GM10266 (cell line): ENCODE data around the gene ZNF579.

Experiments used
- DNase-seq: peaks from one replicate; pipeline ENCODE4 v3.0.0; 2012; ENCODE audit errors: extremely low spot score
- CTCF ChIP-seq: IDR thresholded peaks from 2 replicates; pipeline ENCODE4 v1.5.1; 2012; ENCODE audit warnings: mild to moderate bottlenecking, low read depth; ENCODE audit not compliant: control insufficient read depth, insufficient read depth; ENCODE audit errors: missing control alignments

Gene ZNF579

DNA sequence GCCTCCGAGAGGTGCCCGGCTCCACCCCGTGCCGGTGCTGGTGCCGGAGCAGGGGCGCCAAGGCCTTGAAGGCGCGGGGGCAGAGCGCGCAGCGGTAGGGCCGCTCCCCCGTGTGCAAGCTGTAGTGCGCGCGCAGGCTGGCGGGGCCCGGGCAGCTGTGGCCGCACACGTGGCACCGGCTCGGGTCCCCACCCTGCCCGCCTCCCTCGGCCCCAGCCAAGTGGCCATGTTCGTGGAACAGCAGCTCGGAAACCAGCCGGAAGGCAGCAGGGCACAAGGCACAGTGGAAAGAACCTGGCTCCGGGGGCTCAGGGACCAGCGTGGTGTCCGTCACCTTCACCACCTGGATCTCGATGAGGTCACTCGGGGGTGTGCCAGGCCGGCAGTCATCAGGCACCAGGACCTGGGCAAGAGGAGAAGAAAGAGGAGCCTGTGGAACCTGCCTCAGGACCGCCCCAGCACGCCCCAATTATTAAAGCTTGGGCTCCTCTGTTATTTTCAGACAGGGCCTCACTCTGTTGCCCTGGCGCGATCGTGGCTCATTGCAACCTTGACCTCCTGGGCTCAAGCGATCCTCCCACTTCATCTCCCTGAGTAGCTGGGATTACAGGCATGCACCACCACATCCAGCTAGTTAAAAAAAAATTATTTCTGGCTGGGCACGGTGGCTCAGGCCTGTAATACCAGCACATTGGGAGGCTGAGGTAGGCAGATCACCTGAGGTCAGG, 41.8 kb upstream of the ZNF579 start:
- TF ChIP-seq CTCF, result no peak
- peak; percentile 32 for DNase-seq

GRCh38 chr19:55621673-55622231, 41.1 kb upstream of the ZNF579 start:
- no peak for TF ChIP-seq CTCF
- DNase-seq, result no peak

GRCh38 chr19:55621205-55621672, 40.6 kb upstream of the ZNF579 start:
- no peak for TF ChIP-seq CTCF

DNA sequence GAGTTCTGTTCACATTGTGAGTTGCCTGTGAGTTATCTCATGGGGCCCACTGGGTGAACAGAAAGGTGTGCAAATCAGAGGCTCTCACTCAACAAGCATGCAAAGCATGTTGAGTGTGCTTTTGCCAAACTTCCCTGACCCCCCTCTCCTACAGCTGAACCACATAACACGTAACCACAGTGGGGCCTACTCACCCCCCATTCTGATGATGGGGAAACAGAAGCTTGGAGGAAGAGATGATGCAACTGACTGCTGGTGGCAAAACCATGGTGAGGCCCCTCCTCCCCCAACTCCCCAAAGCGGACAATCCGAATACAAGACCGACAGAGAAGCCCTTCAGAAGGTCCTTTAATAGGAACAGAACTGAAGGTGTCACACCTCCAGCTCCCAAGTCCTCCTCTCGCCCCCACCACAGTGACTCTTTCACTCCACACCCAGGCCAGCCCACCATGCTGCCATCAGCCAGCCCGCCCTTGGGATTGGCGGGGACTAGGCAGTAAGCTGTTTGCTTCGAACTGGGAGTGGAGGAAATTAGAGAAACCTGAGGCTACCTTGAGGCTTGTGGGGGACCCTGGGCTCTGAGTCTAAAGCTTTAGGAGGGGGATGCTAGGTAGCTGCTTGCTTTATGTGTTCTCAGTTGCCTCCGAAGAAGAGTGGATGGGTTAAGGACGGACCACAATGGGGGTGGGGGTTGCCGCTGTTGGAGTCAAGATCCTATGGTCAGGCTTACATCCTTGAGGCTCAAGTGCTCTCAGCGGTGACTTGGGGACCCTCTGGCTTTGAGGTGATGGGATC, 40.0 kb upstream of the ZNF579 start:
- no peak for TF ChIP-seq CTCF
- no peak for DNase-seq

More at GRCh38 chr19:55621205-55621672, 40.6 kb upstream of the ZNF579 start:
- DNase-seq, result no peak

DNA sequence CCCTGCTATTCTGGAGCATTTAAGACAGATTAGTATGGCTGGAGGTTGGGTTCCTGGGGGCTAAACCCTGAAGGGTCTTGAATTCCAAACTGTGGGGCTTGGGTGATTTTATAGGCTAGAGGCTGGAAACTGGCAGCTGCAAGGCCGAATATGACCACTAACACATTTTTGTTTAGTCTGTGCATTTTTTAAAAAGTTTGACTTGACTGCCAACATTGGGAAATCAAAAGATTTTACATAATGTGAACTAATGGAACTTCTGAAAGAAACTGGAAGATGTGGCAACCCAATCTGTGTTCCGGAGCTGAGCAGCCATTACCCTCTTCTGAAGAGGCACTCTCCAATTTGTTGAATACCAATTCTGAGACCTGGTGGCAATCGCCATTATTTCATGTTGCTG, 38.6 kb upstream of the ZNF579 start:
- no peak for DNase-seq
- no peak for TF ChIP-seq CTCF

DNA sequence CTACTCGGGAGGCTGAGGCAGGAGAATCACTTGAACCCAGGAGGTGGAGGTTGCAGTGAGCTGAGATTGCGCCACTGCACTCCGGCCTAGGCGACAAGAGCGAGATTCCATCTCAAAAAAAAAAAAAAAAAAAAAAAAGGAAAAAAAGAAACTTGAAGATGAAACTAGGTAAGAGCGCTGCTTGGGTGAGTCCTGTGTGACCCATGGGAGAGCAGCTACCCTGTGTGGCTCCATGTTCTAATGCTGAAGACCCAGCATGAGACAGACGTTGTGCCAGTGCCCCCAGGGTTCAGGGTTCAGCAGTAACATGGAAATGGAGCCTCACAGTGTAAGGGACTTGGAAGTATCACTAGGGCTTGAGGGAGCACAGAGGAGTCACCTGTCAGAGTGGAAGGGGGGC, 37.8 kb upstream of the ZNF579 start:
- DNase-seq, result no peak
- TF ChIP-seq CTCF, result no peak
